GM12878 (cell line): ENCODE results near the gene MT1HL1.

ENCODE experiments used
- BCL3 ChIP-seq: IDR thresholded peaks from 2 replicates; pipeline ENCODE4 v1.6.1; 2011; ENCODE audit warnings: borderline replicate concordance, low read depth, mild to moderate bottlenecking, moderate library complexity, low read length; ENCODE audit not compliant: insufficient read depth, poor library complexity, severe bottlenecking
- CTCF ChIP-seq, 3 experiments: IDR thresholded peaks in 2 of 3; conservative IDR thresholded peaks in 1 of 3; 2 replicates each; pipeline ENCODE4 v1.5.1; 2011; ENCODE audit warnings: low read depth in 3 of 3, low read length in 3 of 3, mild to moderate bottlenecking in 3 of 3, control low read depth in 2 of 3, moderate library complexity in 2 of 3, inconsistent platforms in 1 of 3, mixed read lengths in 1 of 3; ENCODE audit not compliant: control insufficient read depth in 2 of 3, insufficient read depth in 1 of 3; ENCODE audit errors: extremely low read depth in 1 of 3
- LARP7 ChIP-seq: fragments of 450-650 bp; IDR thresholded peaks from 2 replicates; pipeline ENCODE4 v1.6.1; 2017; ENCODE audit warnings: mild to moderate bottlenecking
- NFXL1 ChIP-seq: fragments of 450-650 bp; IDR thresholded peaks from 2 replicates; pipeline ENCODE4 v1.6.1; 2017; ENCODE audit warnings: antibody characterized with exemption, mild to moderate bottlenecking, borderline replicate concordance

- TF ChIP-seq BCL3: no peak
- TF ChIP-seq NFXL1: no peak
- TF ChIP-seq CTCF (IDR thresholded peaks at IDR 0.05 in 2 of 3, conservative IDR thresholded peaks at IDR 0.05 in 1 of 3; ENCODE audit: control insufficient read depth in 2 of 3, extremely low read depth in 1 of 3, insufficient read depth in 1 of 3, low read depth in 3 of 3, low read length in 3 of 3): no peak
- no peak for TF ChIP-seq LARP7
Measured at GRCh38 chr1:237033061-237033460, 28.8 kb upstream of the MT1HL1 start.
